Measurements from ENCODE around the gene ZBTB46.
"Not testable (repeated sequence)": the region's sequence is repeated elsewhere in the genome, so short reads cannot be mapped to it uniquely, and the experiment has no call there.

Gene ZBTB46

DNA sequence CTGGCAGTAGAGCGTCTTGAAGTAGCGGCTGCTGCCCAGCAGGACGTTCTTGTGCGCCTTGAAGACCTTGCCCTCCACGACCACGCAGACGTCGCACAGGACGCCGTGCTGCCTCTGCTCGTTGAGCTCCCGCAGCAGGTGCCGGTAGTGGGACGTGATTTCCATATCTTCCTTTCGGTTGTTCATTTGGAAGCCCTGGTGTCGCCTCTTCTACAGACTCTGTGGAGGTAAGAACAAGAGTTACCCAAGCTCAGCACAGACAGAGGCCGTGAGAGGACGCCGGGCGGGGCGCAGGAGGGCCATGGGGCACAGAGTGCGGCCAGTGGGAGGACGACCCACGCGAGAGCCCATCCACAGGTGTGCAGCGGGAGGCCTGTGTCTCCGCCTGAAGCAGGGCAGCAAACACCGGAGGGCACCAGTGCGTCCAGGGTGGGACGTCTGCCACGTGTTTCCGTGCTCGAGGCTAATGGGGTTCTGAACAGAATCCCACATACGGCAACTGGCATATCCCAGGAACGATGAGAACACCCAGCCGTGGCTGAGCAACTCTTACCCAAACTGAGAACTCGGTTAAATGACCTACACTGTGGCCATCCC is 40.4 kb downstream of the ZBTB46 start:
- FAIRE-seq (no peak), DNase-seq (ENCODE audit: low spot score) (no peak)

GRCh38 chr20:63789836-63790571 is 41.1 kb downstream of the ZBTB46 start:
- no peak for DNase-seq (ENCODE audit: low spot score)
- no peak for FAIRE-seq

DNA sequence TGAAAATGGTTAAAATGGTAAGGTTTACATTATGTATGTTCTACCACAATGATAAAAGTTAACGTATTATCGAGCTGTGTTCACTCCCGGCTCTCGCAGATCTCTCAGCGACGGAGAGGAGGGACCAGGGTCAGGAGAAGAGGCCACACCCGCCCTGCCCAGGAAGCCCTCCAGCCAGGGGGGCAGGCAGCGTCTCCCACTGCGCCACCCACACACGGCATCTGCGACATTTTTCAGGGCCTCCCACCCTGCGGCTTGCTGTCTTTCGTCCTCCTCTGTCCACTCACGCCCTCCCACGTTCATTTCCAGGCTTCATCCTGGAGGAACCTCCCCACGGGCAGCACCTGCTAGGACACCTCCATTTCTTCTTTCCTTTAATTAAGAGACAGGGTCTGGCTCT is 43.3 kb downstream of the ZBTB46 start:
- DNase-seq (ENCODE audit: low spot score) = no peak

GRCh38 chr20:63787302-63787701 is 43.8 kb downstream of the ZBTB46 start:
- no peak for DNase-seq (ENCODE audit: low spot score)
- no peak for FAIRE-seq

More for the DNA sequence above, 43.3 kb downstream of the ZBTB46 start:
- no peak for FAIRE-seq

- no peak for DNase-seq (ENCODE audit: low spot score)
- no peak for FAIRE-seq
Observed at GRCh38 chr20:63785691-63786131, 45.4 kb downstream of the ZBTB46 start.

GRCh38 chr20:63783970-63784369 is 47.1 kb downstream of the ZBTB46 start:
- no peak for FAIRE-seq
- no peak for DNase-seq (ENCODE audit: low spot score)

GRCh38 chr20:63782521-63782971 is 48.5 kb downstream of the ZBTB46 start:
- DNase-seq (ENCODE audit: low spot score) (no peak), FAIRE-seq (no peak)

DNA sequence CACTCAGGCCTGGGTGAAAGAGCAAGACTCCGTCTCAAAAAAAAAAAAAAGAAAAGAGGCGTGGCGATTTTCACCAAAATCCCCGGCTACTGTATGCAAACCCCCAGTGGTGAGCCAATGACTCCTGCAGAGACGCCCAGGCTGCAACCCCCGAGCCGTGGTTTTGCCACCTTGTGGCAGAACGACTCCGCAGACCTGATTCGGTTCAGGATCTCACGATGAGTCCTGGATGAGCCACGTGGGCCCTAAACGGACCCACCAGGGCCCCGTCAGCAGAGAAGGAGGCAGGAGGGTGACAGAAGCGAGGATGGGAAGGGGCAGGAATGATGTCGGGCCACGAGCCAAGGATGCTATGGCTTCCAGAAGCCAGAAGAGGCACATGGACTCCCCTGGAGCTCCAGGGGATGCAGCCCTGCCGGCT is 49.0 kb downstream of the ZBTB46 start:
- FAIRE-seq (no peak), DNase-seq (ENCODE audit: low spot score) (no peak)

- FAIRE-seq = no peak
- no peak for DNase-seq (ENCODE audit: low spot score)
Observed at GRCh38 chr20:63781181-63781580, 49.9 kb downstream of the ZBTB46 start.

GRCh38 chr20:63778857-63779256 is 52.2 kb downstream of the ZBTB46 start:
- FAIRE-seq = no peak

GRCh38 chr20:63778034-63778752 is 52.9 kb downstream of the ZBTB46 start:
- DNase-seq (ENCODE audit: low spot score) = no peak
- FAIRE-seq = no peak

More at GRCh38 chr20:63778857-63779256, 52.2 kb downstream of the ZBTB46 start:
- no peak for DNase-seq (ENCODE audit: low spot score)

DNA sequence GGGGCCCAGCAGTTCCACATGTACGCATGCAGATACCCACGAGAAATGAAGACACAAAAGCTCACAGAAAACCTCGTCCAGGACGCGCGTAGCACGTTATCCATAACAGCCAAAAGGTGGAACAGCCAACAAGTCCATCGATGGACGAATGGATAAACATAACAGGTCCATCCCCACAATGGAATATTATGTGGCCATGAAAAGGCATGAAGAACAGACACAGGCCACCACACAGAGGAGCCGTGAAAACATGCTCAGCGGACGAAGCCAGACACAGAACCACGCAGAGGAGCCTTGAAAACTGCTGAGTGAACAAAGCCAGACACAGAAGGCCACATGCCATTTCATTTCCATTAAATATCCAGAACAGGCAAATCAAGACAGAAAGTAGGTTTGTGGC is 53.5 kb downstream of the ZBTB46 start:
- DNase-seq (ENCODE audit: low spot score) (no peak), FAIRE-seq (no peak)

GRCh38 chr20:63776875-63777274 is 54.2 kb downstream of the ZBTB46 start:
- DNase-seq (ENCODE audit: low spot score); FAIRE-seq: not testable (repeated sequence)

DNA sequence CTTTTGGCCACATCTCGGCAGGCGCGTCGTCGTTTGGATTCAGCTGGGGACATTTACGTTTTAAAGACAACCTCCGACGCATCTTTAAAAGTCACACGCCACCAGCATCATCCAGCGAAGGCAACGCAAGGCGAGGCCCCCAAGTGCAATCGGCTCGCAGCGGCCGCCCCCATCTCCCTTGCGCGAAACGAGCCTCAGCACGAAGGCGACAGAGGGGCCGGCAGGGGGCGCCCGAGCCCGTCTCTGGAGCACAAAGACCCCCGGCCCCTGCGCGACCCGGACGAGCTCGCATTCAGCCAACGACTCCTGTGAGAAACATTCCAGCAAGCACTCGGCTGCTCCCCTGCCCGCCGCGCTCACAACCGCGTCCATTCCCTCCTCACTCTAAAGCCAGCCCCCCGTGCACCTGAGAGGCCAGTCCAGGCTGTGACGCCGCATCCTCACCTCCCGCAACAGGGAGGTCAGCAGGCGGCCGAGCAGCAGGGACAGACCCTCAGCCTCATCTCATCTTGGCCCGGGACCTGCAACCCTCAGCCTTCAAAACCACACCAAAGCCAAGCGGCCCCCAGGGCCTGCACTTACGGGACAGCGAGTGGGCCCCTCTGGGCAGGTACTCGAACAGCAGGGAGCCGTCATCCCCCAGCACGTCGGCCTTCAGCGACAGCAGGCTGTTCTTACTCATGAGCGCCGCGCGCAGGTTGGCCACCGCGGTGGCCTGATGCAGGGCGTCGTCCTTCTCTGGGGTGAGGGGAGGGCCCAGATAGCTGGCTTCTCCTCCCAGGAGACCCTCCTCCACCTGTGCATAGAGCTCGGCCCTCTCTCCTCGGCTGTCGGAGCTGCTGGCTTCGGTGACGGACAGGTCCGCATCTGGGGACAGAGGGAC is 55.7 kb downstream of the ZBTB46 start:
- FAIRE-seq = no peak
- DNase-seq (ENCODE audit: low spot score) = no peak

GRCh38 chr20:63774306-63774705 is 56.8 kb downstream of the ZBTB46 start:
- DNase-seq (ENCODE audit: low spot score) = no peak

DNA sequence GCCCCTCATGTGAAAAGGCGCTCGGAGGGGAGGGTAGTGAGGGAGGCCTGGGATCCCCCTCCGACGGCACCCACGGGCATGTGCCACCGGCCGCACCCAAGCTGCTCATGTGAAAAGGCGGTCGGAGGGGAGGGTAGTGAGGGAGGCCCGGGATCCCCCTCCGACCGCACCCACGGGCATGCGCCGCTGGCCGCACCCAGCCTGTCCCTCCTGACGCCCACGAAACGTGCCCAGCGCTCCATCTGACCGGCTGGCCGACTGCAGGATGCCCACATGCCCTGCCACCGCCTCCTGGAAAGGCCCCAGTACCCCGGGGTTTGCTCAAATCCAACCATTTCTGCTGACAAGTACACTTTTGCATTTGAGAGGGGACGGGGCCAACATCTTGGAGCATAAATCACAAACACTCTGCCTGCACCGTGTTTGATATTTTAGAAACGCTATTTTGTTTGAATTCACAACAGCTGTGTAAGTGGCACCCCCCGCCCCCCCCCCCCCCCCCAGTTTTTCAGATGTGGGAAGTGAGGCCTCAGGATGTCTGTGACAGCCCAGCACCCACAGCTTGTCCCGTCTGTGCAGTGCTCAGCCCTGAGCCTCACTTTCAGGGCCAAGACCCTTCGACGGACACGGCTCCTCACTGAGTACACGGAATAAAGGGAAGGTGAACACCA is 57.4 kb downstream of the ZBTB46 start:
- DNase-seq (ENCODE audit: low spot score) (no peak), FAIRE-seq (no peak)

More at GRCh38 chr20:63774306-63774705, 56.8 kb downstream of the ZBTB46 start:
- no peak for FAIRE-seq

DNA sequence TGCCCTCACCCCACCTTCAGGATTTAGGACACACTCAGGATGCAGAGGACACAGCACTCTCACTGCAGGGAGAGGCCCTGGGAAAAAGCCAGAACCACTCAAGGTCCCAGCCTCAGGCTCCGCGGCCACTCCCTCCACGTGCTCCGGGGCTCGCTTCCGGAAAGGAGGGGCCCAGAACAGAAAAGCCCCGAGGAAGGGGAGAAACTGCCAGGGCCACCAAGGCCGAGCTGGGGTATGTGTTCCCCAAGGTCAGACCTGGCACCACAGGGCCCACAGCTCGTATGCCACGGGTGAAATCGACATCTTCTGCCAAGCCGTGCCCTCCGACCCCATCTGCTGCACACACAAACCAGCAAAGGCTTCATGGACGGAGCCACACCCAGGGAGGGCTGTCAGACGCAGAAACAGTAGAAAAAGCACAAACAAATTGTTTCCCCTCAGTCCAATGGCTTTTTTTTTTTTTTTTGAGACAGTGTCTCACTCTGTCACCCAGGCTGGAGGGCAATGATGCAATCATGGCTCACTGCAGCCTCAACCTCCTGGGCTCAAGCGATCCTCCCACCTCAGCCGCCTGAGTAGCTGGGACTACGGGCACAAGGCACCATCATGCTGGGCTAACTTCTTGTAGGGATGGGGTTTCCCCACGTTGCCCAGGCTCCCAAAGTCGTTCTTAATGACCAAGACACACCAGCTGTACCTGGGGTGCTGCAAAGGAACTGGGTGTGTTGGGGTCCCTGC is 58.1 kb downstream of the ZBTB46 start:
- DNase-seq (ENCODE audit: low spot score) (no peak), FAIRE-seq (no peak)

- DNase-seq (ENCODE audit: low spot score) (no peak), FAIRE-seq (no peak)
Observed at GRCh38 chr20:63771046-63771707, 59.9 kb downstream of the ZBTB46 start.

GRCh38 chr20:63769891-63770474 is 61.1 kb downstream of the ZBTB46 start:
- no peak for FAIRE-seq
- no peak for DNase-seq (ENCODE audit: low spot score)

All from urothelium cell line (cell line).